ENCODE results near the gene SESN1.

DNA sequence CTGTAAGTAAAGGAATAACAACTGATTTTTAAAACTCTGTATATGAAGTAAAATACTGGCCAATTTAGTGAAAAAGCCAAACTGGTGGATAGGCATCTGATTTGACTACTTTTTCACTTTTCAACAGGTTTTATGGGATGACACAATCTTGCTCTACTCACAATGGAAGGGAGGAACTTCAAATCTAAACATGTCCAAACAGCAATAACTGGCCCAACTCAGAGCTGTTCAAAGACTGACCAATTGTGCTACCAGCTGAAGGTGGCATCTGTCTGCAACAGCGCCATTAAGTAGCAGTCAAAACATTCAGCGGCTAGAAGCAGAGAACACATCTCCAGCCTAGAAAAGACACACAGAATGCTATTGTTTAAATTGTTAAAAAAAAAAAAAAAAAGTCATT, 44.6 kb downstream of the SESN1 start:
- TF ChIP-seq, protein P1, sequence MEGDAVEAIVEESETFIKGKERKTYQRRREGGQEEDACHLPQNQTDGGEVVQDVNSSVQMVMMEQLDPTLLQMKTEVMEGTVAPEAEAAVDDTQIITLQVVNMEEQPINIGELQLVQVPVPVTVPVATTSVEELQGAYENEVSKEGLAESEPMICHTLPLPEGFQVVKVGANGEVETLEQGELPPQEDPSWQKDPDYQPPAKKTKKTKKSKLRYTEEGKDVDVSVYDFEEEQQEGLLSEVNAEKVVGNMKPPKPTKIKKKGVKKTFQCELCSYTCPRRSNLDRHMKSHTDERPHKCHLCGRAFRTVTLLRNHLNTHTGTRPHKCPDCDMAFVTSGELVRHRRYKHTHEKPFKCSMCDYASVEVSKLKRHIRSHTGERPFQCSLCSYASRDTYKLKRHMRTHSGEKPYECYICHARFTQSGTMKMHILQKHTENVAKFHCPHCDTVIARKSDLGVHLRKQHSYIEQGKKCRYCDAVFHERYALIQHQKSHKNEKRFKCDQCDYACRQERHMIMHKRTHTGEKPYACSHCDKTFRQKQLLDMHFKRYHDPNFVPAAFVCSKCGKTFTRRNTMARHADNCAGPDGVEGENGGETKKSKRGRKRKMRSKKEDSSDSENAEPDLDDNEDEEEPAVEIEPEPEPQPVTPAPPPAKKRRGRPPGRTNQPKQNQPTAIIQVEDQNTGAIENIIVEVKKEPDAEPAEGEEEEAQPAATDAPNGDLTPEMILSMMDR (IDR thresholded peaks at IDR 0.05): no peak
- no peak for TF ChIP-seq EP300 (IDR thresholded peaks at IDR 0.05)
- no peak for TF ChIP-seq POLR2A (IDR thresholded peaks at IDR 0.05)
- TF ChIP-seq POLR2AphosphoS5 (IDR thresholded peaks at IDR 0.05): no peak

Measured in upper lobe of left lung (tissue), 4 donors.